IMR-90 (cell line): Measurements from ENCODE around the gene GDPD5. TPM values are rescaled to one million over a fixed set of nuclear protein-coding genes. Genes with fewer than 3 reads are reported as not detected.

Experiments used
- ATAC-seq: fragments of 200-7000 bp; cut with Tn5 transposase; 2 replicates; pipeline ENCODE4 v1.9.1; 2020; ENCODE audit warnings: low read depth, mild to moderate bottlenecking, moderate library complexity
- BruUV-seq: library from RNA; stranded (reverse); fragments of 400-500 nt; replicated peaks from 2 replicates; lab custom pipeline; 2021; lab: Mats Ljungman, UMichigan
- CTCF ChIA-PET: fragments of 300-600 bp; formaldehyde crosslinking; extraction: SDS; loops from one replicate; lab custom pipeline; 2021; ENCODE audit warnings: antibody characterized with exemption; lab: Yijun Ruan, JAX
- POLR2A ChIA-PET: fragments of 300-600 bp; sonication (Branson Sonifier 250); formaldehyde crosslinking; loops from one replicate; lab custom pipeline; 2022; ENCODE audit warnings: antibody characterized with exemption; ENCODE audit not compliant: unreplicated experiment; lab: Charles Lee
- DNase-seq: peaks from one replicate; pipeline ENCODE4 v3.0.0; 2013
- H2AFZ ChIP-seq: replicated peaks from 2 replicates; pipeline ENCODE3; 2013; ENCODE audit warnings: low read length, mild to moderate bottlenecking; ENCODE audit not compliant: poor library complexity
- H2AK5ac ChIP-seq: 2 replicates; pipeline ENCODE4 v1.6.1; 2013; ENCODE audit warnings: low read depth, low read length, inconsistent platforms
- H2AK9ac ChIP-seq: replicated peaks from 2 replicates; pipeline ENCODE3; 2013; ENCODE audit warnings: mild to moderate bottlenecking, low read depth, low read length, moderate library complexity; ENCODE audit not compliant: poor library complexity
- H2BK120ac ChIP-seq: 2 replicates; pipeline ENCODE4 v1.6.1; 2013; ENCODE audit warnings: low read depth, low read length, inconsistent platforms
- H2BK15ac ChIP-seq: 3 replicates; pipeline ENCODE4 v1.6.1; 2013; ENCODE audit warnings: low read depth, low read length, inconsistent platforms
- H2BK20ac ChIP-seq: 2 replicates; pipeline ENCODE4 v1.6.1; 2013; ENCODE audit warnings: low read depth, mild to moderate bottlenecking, inconsistent platforms, low read length, moderate library complexity
- H2BK5ac ChIP-seq: 2 replicates; pipeline ENCODE4 v1.6.1; 2013; ENCODE audit warnings: mild to moderate bottlenecking, low read depth, low read length, inconsistent platforms; ENCODE audit not compliant: poor library complexity, severe bottlenecking
- H3K14ac ChIP-seq: replicated peaks from 2 replicates; pipeline ENCODE4 v1.6.1; 2013; ENCODE audit warnings: low read depth, low read length, inconsistent platforms
- H3K18ac ChIP-seq: 2 replicates; pipeline ENCODE4 v1.6.1; 2013; ENCODE audit warnings: low read depth, low read length, control low read depth
- H3K23ac ChIP-seq: 2 replicates; pipeline ENCODE4 v1.6.1; 2013; ENCODE audit warnings: low read depth, low read length, inconsistent platforms
- H3K27ac ChIP-seq: 2 replicates; pipeline ENCODE4 v1.5.1; 2013; ENCODE audit warnings: mild to moderate bottlenecking, control low read depth, low read length; ENCODE audit not compliant: insufficient read depth
- H3K27me3 ChIP-seq: 2 replicates; pipeline ENCODE4 v1.6.1; 2013; ENCODE audit warnings: low read length; ENCODE audit not compliant: control insufficient read depth, insufficient read depth
- H3K36me3 ChIP-seq: 2 replicates; pipeline ENCODE4 v1.6.1; 2013; ENCODE audit warnings: low read length, mixed read lengths; ENCODE audit not compliant: control insufficient read depth, insufficient read depth
- H3K4ac ChIP-seq: 2 replicates; pipeline ENCODE4 v1.6.1; 2013; ENCODE audit warnings: low read depth, low read length, inconsistent platforms
- H3K4me1 ChIP-seq: 2 replicates; pipeline ENCODE4 v1.6.1; 2013; ENCODE audit warnings: low read length, mixed read lengths; ENCODE audit not compliant: control insufficient read depth, insufficient read depth
- H3K4me2 ChIP-seq: 2 replicates; pipeline ENCODE4 v1.6.1; 2013; ENCODE audit warnings: low read depth, mild to moderate bottlenecking, control low read depth, low read length, moderate library complexity
- H3K4me3 ChIP-seq: 2 replicates; pipeline ENCODE4 v1.5.1; 2013; ENCODE audit warnings: low read depth, mild to moderate bottlenecking, control low read depth, low read length, moderate library complexity; ENCODE audit not compliant: insufficient read depth
- H3K56ac ChIP-seq: 2 replicates; pipeline ENCODE4 v1.6.1; 2013; ENCODE audit warnings: low read length, inconsistent platforms; ENCODE audit not compliant: insufficient read depth; ENCODE audit errors: extremely low read depth
- H3K79me1 ChIP-seq, 2 experiments: 2 replicates each; pipeline ENCODE4 v1.6.1; 2013; ENCODE audit warnings: low read length in 2 of 2, inconsistent platforms in 1 of 2, low read depth in 1 of 2
- H3K9ac ChIP-seq: 2 replicates; pipeline ENCODE4 v1.6.1; 2013; ENCODE audit warnings: low read depth, low read length, control low read depth
- H3K9me1 ChIP-seq: 2 replicates; pipeline ENCODE4 v1.6.1; 2013; ENCODE audit warnings: low read length, inconsistent platforms; ENCODE audit not compliant: insufficient read depth
- H3K9me3 ChIP-seq: 2 replicates; pipeline ENCODE4 v1.6.1; 2013; ENCODE audit warnings: low read length; ENCODE audit not compliant: control insufficient read depth, insufficient read depth
- H4K20me1 ChIP-seq: 2 replicates; pipeline ENCODE4 v1.6.1; 2013; ENCODE audit warnings: low read length, inconsistent platforms; ENCODE audit not compliant: insufficient read depth
- H4K5ac ChIP-seq: 2 replicates; pipeline ENCODE4 v1.6.1; 2013; ENCODE audit warnings: mild to moderate bottlenecking, low read depth, low read length, control low read depth
- H4K8ac ChIP-seq, 2 experiments: 2 replicates each; pipeline ENCODE4 v1.6.1; 2013; ENCODE audit warnings: low read depth in 2 of 2, low read length in 2 of 2, control low read depth in 1 of 2, inconsistent platforms in 1 of 2
- H4K91ac ChIP-seq: 2 replicates; pipeline ENCODE4 v1.6.1; 2013; ENCODE audit warnings: low read depth, low read length, inconsistent platforms; ENCODE audit not compliant: insufficient read depth
- CHD1 ChIP-seq: IDR thresholded peaks from 2 replicates; pipeline ENCODE4 v1.6.1; 2012; ENCODE audit warnings: low read depth, low read length, improper control_type of control experiment
- MXI1 ChIP-seq: IDR thresholded peaks from 2 replicates; pipeline ENCODE4 v1.6.1; 2012; ENCODE audit warnings: low read depth, mild to moderate bottlenecking, low read length, moderate library complexity, borderline replicate concordance
- WGBS, 2 experiments: methylation state at CpG; one replicate each; pipeline versions ENCODE4 v1.1.5 to v1.1.7; 2013; ENCODE audit warnings: missing lambda C conversion rate in 2 of 2; ENCODE audit not compliant: insufficient read length in 1 of 2; ENCODE audit errors: extremely low coverage in 2 of 2; 5-methylcytosine and 5-hydroxymethylcytosine counted together
- dilution Hi-C: fragments of 300-500 bp; cut with HindIII; formaldehyde crosslinking; loops from one replicate; pipeline ENCODE4 v1.14.3; 2018; ENCODE audit warnings: low sequenced_read_pairs; ENCODE audit not compliant: unreplicated experiment
- in situ Hi-C: fragments of 300-500 bp; cut with MboI; formaldehyde crosslinking; loops from 3 replicates; pipeline ENCODE4 v1.14.3; 2019; ENCODE audit warnings: low sequenced_read_pairs, inconsistent platforms, mixed read lengths
- intact Hi-C: fragments of 100-400 bp; cut with micrococcal nuclease; formaldehyde crosslinking; loops from 2 replicates; pipeline ENCODE4 v1.10.0; 2022
- polyA plus RNA-seq, 3 experiments: library from polyadenylated mRNA; depleted of rRNA; stranded (reverse); fragments of >200 nt; gene quantifications; 2 replicates each; pipeline ENCODE4 v1.2.3, GENCODE V29; 2012; ENCODE audit warnings: low replicate concordance in 1 of 3
- total RNA-seq: library from RNA; depleted of rRNA; stranded (reverse); fragments of >200 nt; gene quantifications from 2 replicates; pipeline ENCODE4 v1.2.3, GENCODE V29; 2012

GDPD5 gene
- total and polyA plus RNA-seq, 2 of the 4 experiments (the other 2 are of a cell fraction), result 2.0 to 7.9 TPM

DNA sequence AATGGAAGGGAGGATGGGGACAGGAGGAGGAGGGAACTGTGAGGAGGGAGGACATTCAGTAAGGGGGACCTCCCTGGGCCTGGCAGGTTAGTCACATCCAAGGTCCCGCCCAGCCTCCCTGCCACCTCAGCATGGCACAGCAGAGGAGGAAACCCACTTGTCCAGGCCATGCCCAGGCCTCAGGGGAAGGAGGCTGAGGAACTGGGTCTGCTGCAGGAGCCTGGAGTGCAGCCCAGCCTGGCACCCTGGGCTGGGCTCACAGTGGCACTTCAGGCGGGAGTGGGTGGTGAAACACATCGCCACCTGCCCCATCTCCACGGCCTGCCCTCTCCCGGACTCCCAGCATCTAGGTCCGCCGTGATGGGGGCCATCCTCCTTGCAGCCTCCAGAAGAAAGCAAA, 75.5 kb downstream of the GDPD5 start:
- no peaks in the 10 kb centered on the region for H3K9me1 ChIP-seq
- H2BK120ac ChIP-seq, result no peak overlapping the region
- H2BK5ac ChIP-seq, result no peak overlapping the region
- H3K9me3 ChIP-seq, result no peaks in the 10 kb centered on the region
- 89% methylated on average over 3 of the region's 7 CpGs; no CpG with 5 or more reads in 1 of the 2 experiments for WGBS, 2 experiments
- DNase-seq, result no peak
- no peaks in the 10 kb centered on the region for H3K79me1 ChIP-seq
- no TSS peak for BruUV-seq
- intact Hi-C loops (loop anchor here (5.0 kb wide), 1 partner anchor 47 kb away; no protein-coding TSS in a partner anchor), in situ Hi-C loops (no loop called here), dilution Hi-C loops (no loop called here)
- H3K18ac ChIP-seq, result no peak overlapping the region
- no peak overlapping the region for H3K27ac ChIP-seq
- H3K4ac ChIP-seq, result no peak overlapping the region
- no peak overlapping the region for H2AK9ac ChIP-seq
- TF ChIP-seq MXI1, result no peak
- TF ChIP-seq CHD1, result no peak
- H3K14ac ChIP-seq, result no peak overlapping the region
- no peak overlapping the region for H3K4me3 ChIP-seq
- H4K8ac ChIP-seq, result no peak overlapping the region
- no peak overlapping the region for H2AK5ac ChIP-seq
- no peak overlapping the region for H2AFZ ChIP-seq
- no peaks in the 10 kb centered on the region for H4K20me1 ChIP-seq
- no peaks in the 10 kb centered on the region for H3K36me3 ChIP-seq
- H4K91ac ChIP-seq, result no peak overlapping the region
- ChIA-PET POLR2A (no interaction called here), CTCF (no interaction called here)
- no peak overlapping the region for H4K5ac ChIP-seq
- no peak overlapping the region for H3K4me2 ChIP-seq
- no peak for ATAC-seq
- peaks cover 7% of the 10 kb centered on the region for H3K4me1 ChIP-seq
- H2BK20ac ChIP-seq, result no peak overlapping the region
- no peaks in the 10 kb centered on the region for H3K27me3 ChIP-seq
- H3K56ac ChIP-seq, result no peak overlapping the region
- H3K23ac ChIP-seq, result no peak overlapping the region
- H2BK15ac ChIP-seq, result no peak overlapping the region
- no peak overlapping the region for H3K9ac ChIP-seq
